ENCODE results near the gene ERICH2. TPM values are rescaled to one million over a fixed set of nuclear protein-coding genes. Genes with fewer than 3 reads are reported as not detected.

ERICH2 gene
- polyA plus RNA-seq, 1 donor = 0.56 TPM

DNA sequence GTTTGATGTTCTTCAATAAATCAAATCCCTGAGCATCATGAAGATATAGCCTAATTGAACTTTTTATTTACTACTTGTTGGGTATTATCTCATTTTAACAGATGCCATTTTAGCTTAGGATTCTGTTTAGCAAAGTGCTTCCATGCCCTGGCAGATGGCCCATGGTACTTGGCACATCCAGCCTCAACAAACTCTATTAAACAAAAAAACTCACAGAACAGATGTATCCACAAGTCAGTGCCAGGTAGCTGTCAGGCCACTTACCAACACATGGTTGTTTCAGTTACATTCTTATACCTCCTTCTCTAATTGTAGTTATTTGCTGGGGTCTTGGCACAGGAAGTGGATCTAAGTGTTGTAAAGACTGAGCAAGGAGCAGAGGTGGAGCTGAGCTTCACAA, 76.1 kb downstream of the ERICH2 start:
- DNase-seq = no peak

DNA sequence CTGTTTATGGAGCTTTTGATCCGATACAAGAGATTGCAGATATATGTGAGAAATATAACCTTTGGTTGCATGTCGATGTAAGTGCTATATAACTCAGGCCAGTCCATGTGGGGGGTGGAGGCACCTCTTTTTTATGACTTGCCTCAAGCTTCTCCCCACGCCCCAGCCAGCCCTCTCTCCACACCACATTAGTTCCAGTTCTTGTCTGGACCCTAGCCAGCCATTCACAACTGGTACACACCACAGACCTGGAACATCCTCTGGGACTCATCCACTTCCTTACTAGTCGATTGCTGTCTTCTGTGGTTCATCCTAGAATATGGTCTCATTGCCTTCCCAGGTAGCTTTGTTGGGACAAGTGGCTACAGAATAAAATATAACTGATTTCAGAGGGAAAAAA, 77.5 kb downstream of the ERICH2 start:
- no peak for DNase-seq

Other genes starting within 250 kb of the ERICH2 start
- gene SP5, start 55.0 kb upstream of the ERICH2 start, polyA plus RNA-seq (ENCODE audit: insufficient read length) = 5.5 TPM
- 0.57 TPM for gene GAD1, start 46.5 kb downstream of the ERICH2 start, polyA plus RNA-seq (ENCODE audit: insufficient read length)
- gene GORASP2, start 158.9 kb downstream of the ERICH2 start, polyA plus RNA-seq (ENCODE audit: insufficient read length) = 62.8 TPM

Data from hindlimb muscle (tissue), 1 donor.